ENCODE measurements around the gene JMJD6.
"Not testable (repeated sequence)": the region's sequence is repeated elsewhere in the genome, so short reads cannot be mapped to it uniquely, and the experiment has no call there.

Gene JMJD6

GRCh38 chr17:76744747-76745146, 18.3 kb upstream of the JMJD6 start:
- in situ Hi-C loops (cut with HindIII; ENCODE audit: low pct_unique_long_range_greater_than_20kb, low sequenced_read_pairs): no loop called here
- no peak for DNase-seq (ENCODE audit: low read depth in 1 of 2, low spot score in 1 of 2)
- TF ChIP-seq JUND (IDR thresholded peaks at IDR 0.05; ENCODE audit: low read depth): no peak

GRCh38 chr17:76742958-76743357, 16.6 kb upstream of the JMJD6 start:
- in situ Hi-C loops (cut with HindIII; ENCODE audit: low pct_unique_long_range_greater_than_20kb, low sequenced_read_pairs): no loop called here
- no peak for DNase-seq (ENCODE audit: low read depth in 1 of 2, low spot score in 1 of 2)
- no peak for TF ChIP-seq JUND (IDR thresholded peaks at IDR 0.05; ENCODE audit: low read depth)

GRCh38 chr17:76740329-76741118, 14.1 kb upstream of the JMJD6 start:
- in situ Hi-C loops (cut with HindIII; ENCODE audit: low pct_unique_long_range_greater_than_20kb, low sequenced_read_pairs): no loop called here
- no peak for DNase-seq (ENCODE audit: low read depth in 1 of 2, low spot score in 1 of 2)
- TF ChIP-seq JUND (IDR thresholded peaks at IDR 0.05; ENCODE audit: low read depth): no peak

GRCh38 chr17:76739568-76740115, 13.2 kb upstream of the JMJD6 start:
- DNase-seq (ENCODE audit: low read depth in 1 of 2, low spot score in 1 of 2); in situ Hi-C loops (cut with HindIII; ENCODE audit: low pct_unique_long_range_greater_than_20kb, low sequenced_read_pairs): not testable (repeated sequence)

- in situ Hi-C loops (cut with HindIII; ENCODE audit: low pct_unique_long_range_greater_than_20kb, low sequenced_read_pairs): no loop called here
- no peak for TF ChIP-seq JUND (IDR thresholded peaks at IDR 0.05; ENCODE audit: low read depth)
- DNase-seq (ENCODE audit: low read depth in 1 of 2, low spot score in 1 of 2): no peak
Measured at GRCh38 chr17:76738468-76738850, 12.1 kb upstream of the JMJD6 start.

GRCh38 chr17:76737676-76738467, 11.5 kb upstream of the JMJD6 start, which contains the start of gene MFSD11:
MFSD11 (plus strand) TSS chr17:76738119; CDS start chr17:76738353, 234 bp downstream.
- TF ChIP-seq JUND (IDR thresholded peaks at IDR 0.05; ENCODE audit: low read depth): 0 out of 2 replicates have a peak, but pooled peaks have one; percentile 12
- in situ Hi-C loops (cut with HindIII; ENCODE audit: low pct_unique_long_range_greater_than_20kb, low sequenced_read_pairs): no loop called here
- DNase-seq (ENCODE audit: low read depth in 1 of 2, low spot score in 1 of 2): peak; percentile 94 to 95

GRCh38 chr17:76737082-76737675, 10.8 kb upstream of the JMJD6 start, which contains the start of gene SRSF2:
SRSF2 (minus strand) TSS chr17:76737331; CDS start chr17:76737160, 171 bp downstream.
- in situ Hi-C loops (cut with HindIII; ENCODE audit: low pct_unique_long_range_greater_than_20kb, low sequenced_read_pairs): no loop called here
- TF ChIP-seq JUND (IDR thresholded peaks at IDR 0.05; ENCODE audit: low read depth): 0 out of 2 replicates have a peak, but pooled peaks have one; percentile 14
- DNase-seq (ENCODE audit: low read depth in 1 of 2, low spot score in 1 of 2): peak; percentile 96 to 100

- in situ Hi-C loops (cut with HindIII; ENCODE audit: low pct_unique_long_range_greater_than_20kb, low sequenced_read_pairs): no loop called here
- DNase-seq (ENCODE audit: low read depth in 1 of 2, low spot score in 1 of 2): peak; percentile 45 to 79
- no peak for TF ChIP-seq JUND (IDR thresholded peaks at IDR 0.05; ENCODE audit: low read depth)
Measured at GRCh38 chr17:76736349-76737081, 10.1 kb upstream of the JMJD6 start.

- in situ Hi-C loops (cut with HindIII; ENCODE audit: low pct_unique_long_range_greater_than_20kb, low sequenced_read_pairs): no loop called here
- no peak for DNase-seq (ENCODE audit: low read depth in 1 of 2, low spot score in 1 of 2)
- no peak for TF ChIP-seq JUND (IDR thresholded peaks at IDR 0.05; ENCODE audit: low read depth)
Measured at GRCh38 chr17:76735586-76736348, 9.4 kb upstream of the JMJD6 start.

- in situ Hi-C loops (cut with HindIII; ENCODE audit: low pct_unique_long_range_greater_than_20kb, low sequenced_read_pairs): no loop called here
- DNase-seq (ENCODE audit: low read depth in 1 of 2, low spot score in 1 of 2): peak in 1 of 2 experiments; percentile 55
- no peak for TF ChIP-seq JUND (IDR thresholded peaks at IDR 0.05; ENCODE audit: low read depth)
Measured at GRCh38 chr17:76735006-76735405, 8.6 kb upstream of the JMJD6 start.

Measured in T47D (cell line).